Right atrium auricular region (tissue), 2 donors: Measurements from ENCODE around the gene ADGRG1. TPM values are rescaled to one million over a fixed set of nuclear protein-coding genes. Genes with fewer than 3 reads are reported as not detected.
A peak's percentile ranks its signal among the peaks of the same experiment; 100 is the strongest.

Experiments
- DNase-seq: peaks from one replicate; pipeline ENCODE4 v3.0.0-alpha.2; 2019; ENCODE audit warnings: low spot score
- H3K27ac ChIP-seq, 2 donors: fragments of 200-600 bp; sonication (generic); 1 replicate in 1 of 2; 2 replicates in 1 of 2; pipeline ENCODE4 v1.5.1; 2016 to 2019
- H3K27me3 ChIP-seq, 2 donors: fragments of 200-600 bp; sonication (generic); one replicate each; pipeline versions ENCODE4 v1.5.1 to v1.6.0; 2017 to 2019
- H3K36me3 ChIP-seq: fragments of 200-600 bp; sonication (generic); one replicate; pipeline ENCODE4 v1.5.1; 2016
- H3K4me1 ChIP-seq, 2 donors: fragments of 200-600 bp; sonication (generic); one replicate each; pipeline versions ENCODE4 v1.5.1 to v1.6.0; 2017 to 2019
- H3K4me3 ChIP-seq, 2 donors: fragments of 200-600 bp; sonication (generic); 1 replicate in 1 of 2; 2 replicates in 1 of 2; pipeline ENCODE4 v1.5.1; 2017 to 2019; ENCODE audit warnings: mild to moderate bottlenecking in 1 of 2, moderate library complexity in 1 of 2
- H3K9me3 ChIP-seq, 2 donors: fragments of 200-600 bp; sonication (generic); one replicate each; pipeline ENCODE4 v1.5.1; 2019
- CTCF ChIP-seq, 2 donors: fragments of 200-600 bp; sonication (generic); IDR thresholded peaks; one replicate each; pipeline ENCODE4 v1.5.1; 2019; ENCODE audit warnings: antibody characterized with exemption in 2 of 2
- total RNA-seq, 2 donors: library from RNA; depleted of rRNA; stranded (reverse); fragments of >200 nt; gene quantifications; one replicate each; pipeline ENCODE4 v1.1.0, GENCODE V29; 2016

ADGRG1 gene
- total RNA-seq, 2 donors from 2014 or later, result 12.6 to 25.5 TPM

- peaks cover 0 to 65% of the 10 kb centered on the region in 2 donors for H3K4me1 ChIP-seq
These were observed 5.1 kb downstream of the ADGRG1 start for GRCh38 chr16:57633383-57634064.

GRCh38 chr16:57634171-57634570 is 5.7 kb downstream of the ADGRG1 start:
- Histone ChIP-seq H3K4me1 (peaks cover 0 to 70% of the 10 kb centered on the region in 2 donors), H3K27me3 (no peaks in the 10 kb centered on the region), H3K36me3 (no peaks in the 10 kb centered on the region), H3K27ac (peak overlapping the region; percentile 41 to 48), H3K4me3 (no peak overlapping the region), H3K9me3 (no peaks in the 10 kb centered on the region)
- DNase-seq, result no peak
- TF ChIP-seq CTCF (IDR thresholded peaks at IDR 0.05), result no peak

More at GRCh38 chr16:57633383-57634064, 5.1 kb downstream of the ADGRG1 start:
- Histone ChIP-seq H3K9me3 (no peaks in the 10 kb centered on the region), H3K36me3 (no peaks in the 10 kb centered on the region), H3K27ac (peak overlapping the region; percentile 41 to 48), H3K27me3 (no peaks in the 10 kb centered on the region), H3K4me3 (no peak overlapping the region)
- DNase-seq, result no peak
- TF ChIP-seq CTCF (IDR thresholded peaks at IDR 0.05), result no peak

GRCh38 chr16:57635266-57636097 is 7.1 kb downstream of the ADGRG1 start:
- no peak for DNase-seq
- Histone ChIP-seq H3K4me1 (peaks cover 0 to 71% of the 10 kb centered on the region in 2 donors), H3K27me3 (no peaks in the 10 kb centered on the region), H3K27ac (peak overlapping the region; percentile 54 to 69), H3K4me3 (no peak overlapping the region), H3K9me3 (no peaks in the 10 kb centered on the region), H3K36me3 (no peaks in the 10 kb centered on the region)
- TF ChIP-seq CTCF (IDR thresholded peaks at IDR 0.05), result no peak

GRCh38 chr16:57636184-57636583 is 7.8 kb downstream of the ADGRG1 start:
- peak overlapping the region; percentile 54 to 69 for H3K27ac ChIP-seq
- no peaks in the 10 kb centered on the region for H3K9me3 ChIP-seq
- H3K4me3 ChIP-seq, result no peak overlapping the region
- no peak for TF ChIP-seq CTCF (IDR thresholded peaks at IDR 0.05)
- no peak for DNase-seq
- H3K27me3 ChIP-seq, result no peaks in the 10 kb centered on the region
- H3K36me3 ChIP-seq, result no peaks in the 10 kb centered on the region
- H3K4me1 ChIP-seq, result peaks cover 0 to 71% of the 10 kb centered on the region in 2 donors

- no peaks in the 10 kb centered on the region for H3K36me3 ChIP-seq
- TF ChIP-seq CTCF (IDR thresholded peaks at IDR 0.05), result no peak
- H3K9me3 ChIP-seq, result no peaks in the 10 kb centered on the region
- H3K4me1 ChIP-seq, result peaks cover 0 to 70% of the 10 kb centered on the region in 2 donors
- H3K27ac ChIP-seq, result peak overlapping the region; percentile 54 to 69
- DNase-seq, result peak; percentile 71
- H3K4me3 ChIP-seq, result no peak overlapping the region
- H3K27me3 ChIP-seq, result no peaks in the 10 kb centered on the region
These were observed 8.6 kb downstream of the ADGRG1 start for GRCh38 chr16:57637020-57637419.
